Keratinocyte (primary cell): ENCODE results near the gene PARD3B.

Experiments used
- EZH2 ChIP-seq: IDR thresholded peaks from one replicate; pipeline ENCODE4 v1.6.1; 2012; ENCODE audit warnings: inconsistent platforms, mild to moderate bottlenecking, low read length, moderate library complexity
- TF ChIP-seq, protein P1 (sequence below), 3 experiments: IDR thresholded peaks in 1 of 3; conservative IDR thresholded peaks in 1 of 3; optimal IDR thresholded peaks in 1 of 3; 2 replicates in 2 of 3; 3 replicates in 1 of 3; pipeline versions ENCODE3 to v1.5.1; 2011; ENCODE audit warnings: low read length in 3 of 3, mild to moderate bottlenecking in 3 of 3, moderate library complexity in 2 of 3, control low read depth in 1 of 3, inconsistent platforms in 1 of 3; ENCODE audit not compliant: insufficient read depth in 2 of 3; ENCODE audit errors: extremely low read depth in 1 of 3

DNA sequence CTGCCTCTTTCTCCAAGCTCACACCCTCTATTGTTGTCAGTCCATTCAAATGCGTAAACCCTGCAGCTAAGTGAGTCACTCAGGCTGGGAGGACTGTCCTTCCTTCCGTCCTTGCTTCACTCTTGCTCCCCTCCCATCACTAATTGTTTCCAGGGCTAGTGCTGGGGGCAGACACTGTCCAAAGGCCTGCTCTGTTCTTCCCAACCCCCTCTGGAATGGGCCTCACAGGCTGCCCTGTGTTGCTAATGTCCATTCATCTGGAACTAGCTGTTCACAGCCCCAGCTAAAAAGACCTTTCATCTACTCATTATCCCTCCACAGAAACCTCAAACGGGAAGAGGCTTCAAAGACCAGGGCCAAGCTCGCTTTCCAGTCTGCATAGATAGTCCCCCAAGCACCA is 1105.2 kb downstream of the PARD3B start:
- TF ChIP-seq, protein P1, sequence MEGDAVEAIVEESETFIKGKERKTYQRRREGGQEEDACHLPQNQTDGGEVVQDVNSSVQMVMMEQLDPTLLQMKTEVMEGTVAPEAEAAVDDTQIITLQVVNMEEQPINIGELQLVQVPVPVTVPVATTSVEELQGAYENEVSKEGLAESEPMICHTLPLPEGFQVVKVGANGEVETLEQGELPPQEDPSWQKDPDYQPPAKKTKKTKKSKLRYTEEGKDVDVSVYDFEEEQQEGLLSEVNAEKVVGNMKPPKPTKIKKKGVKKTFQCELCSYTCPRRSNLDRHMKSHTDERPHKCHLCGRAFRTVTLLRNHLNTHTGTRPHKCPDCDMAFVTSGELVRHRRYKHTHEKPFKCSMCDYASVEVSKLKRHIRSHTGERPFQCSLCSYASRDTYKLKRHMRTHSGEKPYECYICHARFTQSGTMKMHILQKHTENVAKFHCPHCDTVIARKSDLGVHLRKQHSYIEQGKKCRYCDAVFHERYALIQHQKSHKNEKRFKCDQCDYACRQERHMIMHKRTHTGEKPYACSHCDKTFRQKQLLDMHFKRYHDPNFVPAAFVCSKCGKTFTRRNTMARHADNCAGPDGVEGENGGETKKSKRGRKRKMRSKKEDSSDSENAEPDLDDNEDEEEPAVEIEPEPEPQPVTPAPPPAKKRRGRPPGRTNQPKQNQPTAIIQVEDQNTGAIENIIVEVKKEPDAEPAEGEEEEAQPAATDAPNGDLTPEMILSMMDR (optimal IDR thresholded peaks at IDR 0.05 in 1 of 3, IDR thresholded peaks at IDR 0.05 in 1 of 3, conservative IDR thresholded peaks at IDR 0.05 in 1 of 3; ENCODE audit: extremely low read depth in 1 of 3, insufficient read depth in 2 of 3, low read length in 3 of 3): no peak
- no peak for TF ChIP-seq EZH2
